MM.1S (cell line): ENCODE results near the gene BRINP2.

Experiments used
- CTCF ChIP-seq: fragments of 300-600 bp; sonication (generic); IDR thresholded peaks from 2 replicates; pipeline ENCODE4 v1.5.1; 2016; ENCODE audit warnings: antibody characterized with exemption, low read length, mixed read lengths
- EZH2 ChIP-seq: fragments of 300-600 bp; sonication (generic); optimal IDR thresholded peaks from 2 replicates; pipeline ENCODE3; 2017; ENCODE audit warnings: low read depth, mild to moderate bottlenecking, antibody characterized with exemption, low read length, mixed read lengths
- EZH2phosphoT487 ChIP-seq: fragments of 300-600 bp; sonication (generic); IDR thresholded peaks from 2 replicates; pipeline ENCODE4 v1.6.1; 2018; ENCODE audit warnings: antibody characterized with exemption, low read length

- TF ChIP-seq CTCF, result no peak
- TF ChIP-seq EZH2, result no peak
- no peak for TF ChIP-seq EZH2phosphoT487
These were observed 40.3 kb upstream of the BRINP2 start for GRCh38 chr1:177130451-177130945.
